ENCODE measurements around the gene ZNF571.

Gene ZNF571

GRCh38 chr19:37594304-37594981, at the start of gene ZNF571, which contains the start of gene ZNF540:
ZNF571 (minus strand) TSS chr19:37594792; CDS start chr19:37586676, 8,116 bp downstream.
ZNF540 (plus strand) TSS chr19:37594876; CDS start chr19:37598448, 3,572 bp downstream.
- DNase-seq = peak; percentile 92

- DNase-seq = no peak
Observed at GRCh38 chr19:37635076-37636056, 40.8 kb upstream of the ZNF571 start.

- peak; percentile 59 for DNase-seq
Observed at GRCh38 chr19:37594982-37595382, 390 bp upstream of the ZNF571 start.

GRCh38 chr19:37593996-37594303, 642 bp downstream of the ZNF571 start:
- no peak for DNase-seq

GRCh38 chr19:37583340-37583739, 11.3 kb downstream of the ZNF571 start:
- no peak for DNase-seq

- no peak for DNase-seq
Observed at GRCh38 chr19:37572203-37572602, 22.4 kb downstream of the ZNF571 start.

GRCh38 chr19:37565370-37565669, 29.3 kb downstream of the ZNF571 start:
- no peak for DNase-seq

GRCh38 chr19:37564624-37565369, 29.8 kb downstream of the ZNF571 start:
- DNase-seq = no peak

- DNase-seq = no peak
Observed at GRCh38 chr19:37563518-37563917, 31.1 kb downstream of the ZNF571 start.

GRCh38 chr19:37551129-37551993, 43.2 kb downstream of the ZNF571 start:
- no peak for DNase-seq

GRCh38 chr19:37537391-37537947, 57.1 kb downstream of the ZNF571 start:
- no peak for DNase-seq

- DNase-seq = no peak
Observed at GRCh38 chr19:37519890-37520289, 74.7 kb downstream of the ZNF571 start.

Measured in amniotic stem cell (primary cell).